ENCODE data around the gene CRX.
"Not testable (repeated sequence)": the region's sequence is repeated elsewhere in the genome, so short reads cannot be mapped to it uniquely, and the experiment has no call there.

Gene CRX

DNA sequence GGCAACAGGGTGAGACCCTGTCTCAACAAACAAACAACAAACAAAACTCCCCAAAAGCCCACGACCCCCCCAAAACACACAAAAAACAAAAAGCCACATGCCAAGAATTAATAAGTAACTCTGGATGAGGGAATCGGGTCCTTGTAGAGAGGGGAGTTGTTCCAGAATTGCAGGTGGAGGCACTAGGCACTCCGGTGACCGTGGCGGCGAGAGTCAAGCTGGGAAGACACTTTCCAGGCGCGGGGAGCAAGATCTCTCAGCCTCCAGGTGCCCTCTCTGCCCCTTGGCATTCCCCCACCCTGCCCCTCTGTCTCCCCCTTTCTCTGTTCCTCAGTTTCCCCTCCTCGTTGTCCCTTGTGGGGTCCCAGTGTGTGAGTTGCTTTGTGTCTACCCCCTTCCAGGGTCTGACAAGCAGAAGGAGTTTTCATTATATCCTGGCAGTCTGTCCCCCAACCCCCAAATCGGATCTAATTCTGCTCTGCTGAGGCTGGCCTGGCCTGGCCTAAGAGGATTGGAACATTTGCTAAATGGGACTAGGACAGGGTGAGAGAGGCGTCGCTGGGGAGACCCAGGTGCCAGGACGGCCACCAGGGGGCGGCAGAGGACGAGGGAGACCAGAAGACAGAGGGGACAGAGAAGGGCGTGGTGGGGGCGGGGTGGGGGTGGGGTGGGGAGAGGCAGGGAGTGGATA, 8.3 kb upstream of the CRX start:
- DNase-seq (ENCODE audit: low spot score in 2 of 2) (peak; percentile 36 to 71), ATAC-seq (replicated peaks; ENCODE audit: extremely low read depth, poor library complexity, severe bottlenecking) (no peak)
- Mint-ChIP-seq H3K9me3 (no peaks in the 10 kb centered on the region), H3K4me1 (no peaks in the 10 kb centered on the region), H3K36me3 (ENCODE audit: insufficient read depth) (no peaks in the 10 kb centered on the region), H3K4me3 (no peak overlapping the region), H3K27ac (ENCODE audit: low read depth) (no peak overlapping the region), H3K27me3 (peaks cover 17% of the 10 kb centered on the region)

DNA sequence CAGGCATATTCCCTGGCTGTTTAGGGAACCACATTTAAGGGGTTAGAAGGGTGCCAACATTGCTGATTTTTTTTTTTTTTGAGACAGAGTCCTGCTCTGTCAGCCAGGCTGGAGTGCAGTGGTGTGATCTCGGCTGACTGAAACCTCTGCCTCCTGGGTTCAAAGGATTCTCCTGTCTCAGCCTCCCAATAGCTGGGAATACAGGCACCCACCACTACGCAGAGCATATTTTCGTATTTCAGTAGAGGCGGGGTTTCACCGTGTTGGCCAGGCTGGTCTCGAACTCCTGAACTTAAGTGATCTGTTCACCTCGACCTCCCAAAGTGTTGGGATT, 7.8 kb upstream of the CRX start:
- H3K4me3 Mint-ChIP-seq, result no peak overlapping the region
- ATAC-seq (replicated peaks; ENCODE audit: extremely low read depth, poor library complexity, severe bottlenecking) (no peak), DNase-seq (ENCODE audit: low spot score in 2 of 2) (no peak)
- H3K27ac Mint-ChIP-seq (ENCODE audit: low read depth), result no peak overlapping the region
- H3K4me1 Mint-ChIP-seq, result no peaks in the 10 kb centered on the region
- H3K27me3 Mint-ChIP-seq, result peaks cover 23% of the 10 kb centered on the region
- H3K9me3 Mint-ChIP-seq, result no peaks in the 10 kb centered on the region
- H3K36me3 Mint-ChIP-seq (ENCODE audit: insufficient read depth), result no peaks in the 10 kb centered on the region

DNA sequence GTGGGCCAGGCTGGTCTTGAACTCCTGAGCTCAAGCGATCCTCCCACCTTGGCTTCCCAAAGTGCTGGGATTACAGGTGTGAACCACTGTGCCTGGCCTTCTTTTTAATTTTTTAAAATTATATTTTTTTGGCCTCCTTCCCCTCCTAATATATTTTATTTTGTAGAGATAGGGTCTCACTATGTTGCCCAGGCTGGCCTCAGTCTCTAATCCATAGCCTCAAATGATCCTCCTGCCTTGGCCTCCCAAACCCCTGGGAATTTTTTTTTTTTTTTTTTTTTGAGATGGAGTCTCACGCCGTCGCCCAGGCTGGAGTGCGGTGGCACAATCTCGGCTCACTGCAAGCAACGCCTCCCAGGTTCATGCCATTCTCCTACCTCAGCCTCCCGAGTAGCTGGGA, 5.5 kb upstream of the CRX start:
- not testable (repeated sequence) for H3K4me1 Mint-ChIP-seq

DNA sequence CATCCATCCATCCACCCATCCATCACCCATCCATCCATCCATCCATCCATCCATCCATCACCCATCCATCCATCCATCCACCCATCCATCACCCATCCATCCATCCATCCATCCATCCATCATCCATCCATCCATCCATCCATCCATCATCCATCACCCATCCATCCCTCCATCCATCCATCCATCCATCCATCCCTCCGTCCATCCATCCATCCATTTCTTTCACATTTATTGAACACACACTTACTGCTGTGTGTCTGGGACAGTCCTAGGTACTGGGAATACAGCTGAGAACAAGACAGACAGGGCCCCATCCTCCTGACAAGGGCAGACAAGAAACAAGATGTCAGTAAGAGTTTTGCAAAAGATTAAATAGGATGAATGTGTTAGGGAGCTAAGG, 3.5 kb upstream of the CRX start:
- H3K4me3 Mint-ChIP-seq; H3K9me3 Mint-ChIP-seq; H3K36me3 Mint-ChIP-seq (ENCODE audit: insufficient read depth); H3K27ac Mint-ChIP-seq (ENCODE audit: low read depth); ATAC-seq (replicated peaks; ENCODE audit: extremely low read depth, poor library complexity, severe bottlenecking); H3K4me1 Mint-ChIP-seq; DNase-seq (ENCODE audit: low spot score in 2 of 2): not testable (repeated sequence)
- H3K27me3 Mint-ChIP-seq, result peaks cover 51% of the 10 kb centered on the region

More for the DNA sequence above, 5.5 kb upstream of the CRX start:
- H3K36me3 Mint-ChIP-seq (ENCODE audit: insufficient read depth); H3K4me3 Mint-ChIP-seq; H3K27ac Mint-ChIP-seq (ENCODE audit: low read depth); ATAC-seq (replicated peaks; ENCODE audit: extremely low read depth, poor library complexity, severe bottlenecking); H3K9me3 Mint-ChIP-seq; DNase-seq (ENCODE audit: low spot score in 2 of 2): not testable (repeated sequence)
- H3K27me3 Mint-ChIP-seq, result peaks cover 36% of the 10 kb centered on the region

DNA sequence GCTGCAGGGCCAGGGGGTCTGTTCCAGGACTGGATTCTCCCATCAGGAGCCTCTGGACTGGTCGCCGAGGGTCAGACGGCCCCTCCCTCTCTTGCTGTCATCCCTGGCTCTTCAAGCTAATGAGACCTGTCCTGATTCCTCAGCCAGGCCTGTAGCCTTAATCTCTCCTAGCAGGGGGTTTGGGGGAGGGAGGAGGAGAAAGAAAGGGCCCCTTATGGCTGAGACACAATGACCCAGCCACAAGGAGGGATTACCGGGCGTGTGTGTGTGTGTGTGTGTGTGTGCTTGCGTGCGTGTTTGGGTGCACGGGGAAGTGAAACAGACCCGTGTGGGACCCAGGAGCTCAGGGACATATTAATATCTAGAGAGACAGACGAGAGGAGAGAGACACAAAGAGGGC, 1.9 kb upstream of the CRX start:
- DNase-seq (ENCODE audit: low spot score in 2 of 2) (no peak), ATAC-seq (replicated peaks; ENCODE audit: extremely low read depth, poor library complexity, severe bottlenecking) (no peak)
- H3K27me3 Mint-ChIP-seq, result peaks cover 51% of the 10 kb centered on the region
- H3K27ac Mint-ChIP-seq (ENCODE audit: low read depth), result no peak overlapping the region
- H3K36me3 Mint-ChIP-seq (ENCODE audit: insufficient read depth), result no peaks in the 10 kb centered on the region
- no peaks in the 10 kb centered on the region for H3K4me1 Mint-ChIP-seq
- H3K9me3 Mint-ChIP-seq, result no peaks in the 10 kb centered on the region
- no peak overlapping the region for H3K4me3 Mint-ChIP-seq

DNA sequence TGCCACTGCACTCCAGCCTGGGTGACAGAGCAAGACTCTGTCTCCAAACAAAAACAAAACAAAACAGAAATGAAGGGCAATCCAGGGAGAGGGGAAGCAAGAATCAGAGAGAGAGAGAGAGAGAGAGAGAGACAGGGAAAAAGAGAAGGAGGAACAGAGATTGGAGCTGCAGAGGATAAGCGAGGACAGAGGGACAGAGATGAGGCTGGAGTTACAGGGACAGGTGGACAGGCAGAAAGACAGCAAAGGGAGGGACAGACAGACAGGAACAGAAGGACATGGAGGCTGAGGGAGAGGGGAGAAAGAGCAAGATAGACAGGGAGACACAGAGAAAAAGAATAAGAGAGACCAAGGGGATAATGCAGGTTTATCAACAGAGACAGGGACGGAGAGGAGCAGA, 1.3 kb upstream of the CRX start:
- Mint-ChIP-seq H3K4me1 (no peaks in the 10 kb centered on the region), H3K27ac (ENCODE audit: low read depth) (no peak overlapping the region), H3K27me3 (peaks cover 51% of the 10 kb centered on the region), H3K4me3 (no peak overlapping the region), H3K36me3 (ENCODE audit: insufficient read depth) (no peaks in the 10 kb centered on the region), H3K9me3 (no peaks in the 10 kb centered on the region)
- ATAC-seq (replicated peaks; ENCODE audit: extremely low read depth, poor library complexity, severe bottlenecking) (no peak), DNase-seq (ENCODE audit: low spot score in 2 of 2) (no peak)

DNA sequence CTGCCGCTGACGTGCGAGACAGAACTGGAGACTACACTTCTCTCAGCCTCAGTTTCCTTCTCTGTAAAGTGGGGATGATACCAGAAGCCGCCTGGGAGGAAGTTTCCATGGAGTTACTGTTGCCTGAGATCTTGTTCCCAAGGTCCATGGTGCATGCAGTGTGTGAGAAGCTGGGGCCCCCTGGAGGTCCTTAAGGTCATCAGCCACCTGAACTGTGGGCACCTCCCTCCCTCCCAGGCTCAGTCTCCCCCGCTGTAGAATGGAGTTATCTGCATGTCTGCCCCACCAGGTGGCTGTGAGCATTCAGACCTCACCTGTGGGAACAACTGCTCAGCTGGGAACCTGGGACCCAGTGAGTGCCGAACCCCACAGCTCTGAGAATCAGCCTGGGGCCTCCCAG, 2.7 kb downstream of the CRX start:
- no peaks in the 10 kb centered on the region for H3K36me3 Mint-ChIP-seq (ENCODE audit: insufficient read depth)
- H3K27ac Mint-ChIP-seq (ENCODE audit: low read depth), result no peak overlapping the region
- peaks cover 44% of the 10 kb centered on the region for H3K27me3 Mint-ChIP-seq
- H3K4me3 Mint-ChIP-seq, result no peak overlapping the region
- no peak for DNase-seq (ENCODE audit: low spot score in 2 of 2)
- H3K9me3 Mint-ChIP-seq, result no peaks in the 10 kb centered on the region
- ATAC-seq (replicated peaks; ENCODE audit: extremely low read depth, poor library complexity, severe bottlenecking), result no peak
- H3K4me1 Mint-ChIP-seq, result no peaks in the 10 kb centered on the region

DNA sequence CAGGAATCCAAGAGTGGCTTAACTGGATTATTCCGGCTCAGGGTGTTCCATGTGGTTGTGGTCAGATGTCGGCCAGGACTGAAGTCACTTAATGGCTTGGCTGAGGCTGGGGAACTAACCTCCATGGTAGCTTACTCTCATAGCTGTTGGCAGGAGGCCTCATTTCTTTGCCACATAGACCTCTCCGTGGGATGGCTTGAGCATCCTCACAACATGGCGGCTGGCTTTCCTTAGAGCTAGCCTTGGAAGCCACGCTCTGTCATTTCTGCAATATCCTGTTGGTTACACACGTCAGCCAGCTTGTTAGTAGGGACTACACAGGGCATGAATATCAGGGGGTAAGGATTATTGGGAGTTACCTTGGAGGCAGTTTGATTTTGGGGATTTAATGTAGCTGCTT, 5.1 kb downstream of the CRX start:
- ATAC-seq (replicated peaks; ENCODE audit: extremely low read depth, poor library complexity, severe bottlenecking) (no peak), DNase-seq (ENCODE audit: low spot score in 2 of 2) (no peak)
- H3K4me3 Mint-ChIP-seq, result no peak overlapping the region
- peaks cover 20% of the 10 kb centered on the region for H3K27me3 Mint-ChIP-seq
- no peaks in the 10 kb centered on the region for H3K4me1 Mint-ChIP-seq
- peaks cover 3% of the 10 kb centered on the region for H3K36me3 Mint-ChIP-seq (ENCODE audit: insufficient read depth)
- H3K27ac Mint-ChIP-seq (ENCODE audit: low read depth), result no peak overlapping the region
- no peaks in the 10 kb centered on the region for H3K9me3 Mint-ChIP-seq

DNA sequence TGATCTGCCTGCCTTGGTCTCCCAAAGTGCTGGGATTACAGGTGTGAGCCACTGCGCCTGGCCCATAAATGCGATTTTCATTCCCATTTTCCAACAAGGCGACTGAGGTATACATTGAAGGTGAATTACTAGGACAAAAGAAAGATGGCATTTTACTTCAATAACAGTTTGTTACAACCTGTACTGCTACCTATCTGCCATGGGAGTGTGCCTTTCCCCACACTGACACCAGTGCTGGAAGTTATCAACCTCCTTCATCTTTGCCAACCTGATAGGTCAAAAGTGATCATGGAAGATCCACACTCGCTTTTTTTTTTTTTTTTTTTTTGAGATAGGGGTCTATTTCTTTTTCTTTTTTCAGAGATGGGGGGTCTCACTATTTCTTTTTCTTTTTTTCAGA, 11.0 kb downstream of the CRX start:
- DNase-seq (ENCODE audit: low spot score in 2 of 2) (no peak), ATAC-seq (replicated peaks; ENCODE audit: extremely low read depth, poor library complexity, severe bottlenecking) (no peak)
- Mint-ChIP-seq H3K36me3 (ENCODE audit: insufficient read depth) (peaks cover 3% of the 10 kb centered on the region), H3K4me1 (no peaks in the 10 kb centered on the region), H3K4me3 (no peak overlapping the region), H3K9me3 (no peaks in the 10 kb centered on the region), H3K27me3 (no peaks in the 10 kb centered on the region), H3K27ac (ENCODE audit: low read depth) (no peak overlapping the region)

DNA sequence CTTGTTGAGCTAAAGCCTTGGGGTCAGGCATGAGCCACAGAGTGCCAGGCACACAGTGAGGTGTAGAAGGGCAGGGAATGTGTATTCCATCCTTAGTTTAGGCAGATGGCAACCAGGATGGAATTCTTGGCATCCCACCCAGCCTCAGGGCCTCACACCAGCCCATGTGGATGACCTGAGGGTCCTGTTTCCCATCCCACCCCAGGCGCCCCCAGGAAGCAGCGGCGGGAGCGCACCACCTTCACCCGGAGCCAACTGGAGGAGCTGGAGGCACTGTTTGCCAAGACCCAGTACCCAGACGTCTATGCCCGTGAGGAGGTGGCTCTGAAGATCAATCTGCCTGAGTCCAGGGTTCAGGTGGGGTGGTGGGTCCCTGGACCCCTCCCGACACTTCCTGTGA, 14.3 kb downstream of the CRX start:
- no peak for DNase-seq (ENCODE audit: low spot score in 2 of 2)
- no peaks in the 10 kb centered on the region for H3K4me1 Mint-ChIP-seq
- no peak for ATAC-seq (replicated peaks; ENCODE audit: extremely low read depth, poor library complexity, severe bottlenecking)
- H3K27ac Mint-ChIP-seq (ENCODE audit: low read depth), result no peak overlapping the region
- H3K9me3 Mint-ChIP-seq, result no peaks in the 10 kb centered on the region
- no peaks in the 10 kb centered on the region for H3K36me3 Mint-ChIP-seq (ENCODE audit: insufficient read depth)
- no peak overlapping the region for H3K4me3 Mint-ChIP-seq
- H3K27me3 Mint-ChIP-seq, result no peaks in the 10 kb centered on the region

DNA sequence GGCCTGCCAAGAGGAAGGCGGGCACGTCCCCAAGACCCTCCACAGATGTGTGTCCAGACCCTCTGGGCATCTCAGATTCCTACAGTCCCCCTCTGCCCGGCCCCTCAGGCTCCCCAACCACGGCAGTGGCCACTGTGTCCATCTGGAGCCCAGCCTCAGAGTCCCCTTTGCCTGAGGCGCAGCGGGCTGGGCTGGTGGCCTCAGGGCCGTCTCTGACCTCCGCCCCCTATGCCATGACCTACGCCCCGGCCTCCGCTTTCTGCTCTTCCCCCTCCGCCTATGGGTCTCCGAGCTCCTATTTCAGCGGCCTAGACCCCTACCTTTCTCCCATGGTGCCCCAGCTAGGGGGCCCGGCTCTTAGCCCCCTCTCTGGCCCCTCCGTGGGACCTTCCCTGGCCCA, 17.7 kb downstream of the CRX start:
- Mint-ChIP-seq H3K27ac (ENCODE audit: low read depth) (no peak overlapping the region), H3K36me3 (ENCODE audit: insufficient read depth) (no peaks in the 10 kb centered on the region), H3K4me3 (no peak overlapping the region), H3K9me3 (no peaks in the 10 kb centered on the region), H3K27me3 (peaks cover 33% of the 10 kb centered on the region), H3K4me1 (no peaks in the 10 kb centered on the region)
- ATAC-seq (replicated peaks; ENCODE audit: extremely low read depth, poor library complexity, severe bottlenecking) (no peak), DNase-seq (ENCODE audit: low spot score in 2 of 2) (no peak)

DNA sequence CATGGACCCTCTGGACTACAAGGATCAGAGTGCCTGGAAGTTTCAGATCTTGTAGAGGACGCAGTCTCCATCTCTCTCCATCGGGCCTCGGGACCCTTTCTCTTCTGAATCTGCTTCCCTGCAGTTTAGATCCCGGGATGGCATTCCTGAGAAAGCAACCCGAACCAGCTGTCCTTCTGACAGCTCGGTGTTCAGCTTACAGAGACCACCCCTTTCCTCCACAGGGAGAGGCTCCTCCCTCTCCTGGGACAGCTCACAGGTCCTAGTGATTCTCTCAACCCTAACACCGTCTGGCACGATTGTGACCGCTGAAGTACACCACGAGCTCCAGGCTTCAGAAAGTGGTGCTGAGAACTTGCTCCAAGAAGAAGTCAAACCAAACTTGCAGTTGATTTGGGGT, 18.2 kb downstream of the CRX start:
- ATAC-seq (replicated peaks; ENCODE audit: extremely low read depth, poor library complexity, severe bottlenecking) (no peak), DNase-seq (ENCODE audit: low spot score in 2 of 2) (no peak)
- Mint-ChIP-seq H3K9me3 (no peaks in the 10 kb centered on the region), H3K4me1 (no peaks in the 10 kb centered on the region), H3K4me3 (no peak overlapping the region), H3K27ac (ENCODE audit: low read depth) (no peak overlapping the region), H3K27me3 (peaks cover 38% of the 10 kb centered on the region), H3K36me3 (ENCODE audit: insufficient read depth) (no peaks in the 10 kb centered on the region)

DNA sequence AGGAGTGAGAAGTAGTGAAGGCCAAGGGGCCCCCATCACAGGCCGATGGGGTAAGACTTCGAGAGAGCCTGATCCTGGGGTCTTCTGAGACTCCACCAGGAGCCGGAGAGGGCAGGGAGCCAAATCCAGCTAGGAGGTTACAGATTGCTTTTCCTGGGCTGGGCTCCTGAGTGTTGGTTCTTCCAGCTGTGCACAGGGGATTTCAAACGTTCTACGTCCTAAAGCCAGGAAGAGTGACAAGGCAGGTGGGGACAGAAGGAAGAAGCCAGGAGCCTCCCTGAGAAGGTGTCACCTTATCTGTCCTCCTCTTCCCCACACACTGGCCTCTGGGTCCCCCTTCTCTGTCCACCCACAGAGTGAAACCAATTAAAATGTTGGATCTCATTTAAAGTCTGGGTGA, 21.2 kb downstream of the CRX start:
- DNase-seq (ENCODE audit: low spot score in 2 of 2) (no peak), ATAC-seq (replicated peaks; ENCODE audit: extremely low read depth, poor library complexity, severe bottlenecking) (no peak)
- Mint-ChIP-seq H3K9me3 (no peaks in the 10 kb centered on the region), H3K4me3 (no peak overlapping the region), H3K4me1 (no peaks in the 10 kb centered on the region), H3K27me3 (peaks cover 57% of the 10 kb centered on the region), H3K27ac (ENCODE audit: low read depth) (no peak overlapping the region), H3K36me3 (ENCODE audit: insufficient read depth) (no peaks in the 10 kb centered on the region)

DNA sequence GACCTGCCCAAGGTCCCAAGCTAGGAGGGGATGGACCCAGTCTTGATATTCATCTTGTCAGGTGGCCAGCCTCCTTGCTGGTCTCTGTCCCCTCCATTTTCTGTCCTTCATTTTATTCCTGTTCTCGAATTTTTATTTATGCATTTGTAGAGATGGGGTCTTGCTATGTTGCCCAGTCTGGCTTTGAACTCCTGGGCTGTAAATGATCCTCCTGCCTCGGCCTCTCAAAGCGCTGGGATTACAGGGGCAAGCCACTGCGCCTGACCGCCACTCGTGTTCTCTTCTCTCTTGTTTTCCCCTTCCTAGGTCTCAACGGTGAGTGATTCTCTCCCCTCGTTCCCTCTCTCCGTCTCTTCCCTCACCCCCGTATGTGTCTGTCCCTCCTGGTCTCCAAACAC, 26.7 kb downstream of the CRX start:
- ATAC-seq (replicated peaks; ENCODE audit: extremely low read depth, poor library complexity, severe bottlenecking) (no peak), DNase-seq (ENCODE audit: low spot score in 2 of 2) (no peak)
- H3K36me3 Mint-ChIP-seq (ENCODE audit: insufficient read depth), result peaks cover 2% of the 10 kb centered on the region
- peaks cover 82% of the 10 kb centered on the region for H3K27me3 Mint-ChIP-seq
- H3K4me1 Mint-ChIP-seq, result peaks cover 6% of the 10 kb centered on the region
- no peak overlapping the region for H3K4me3 Mint-ChIP-seq
- no peaks in the 10 kb centered on the region for H3K9me3 Mint-ChIP-seq
- no peak overlapping the region for H3K27ac Mint-ChIP-seq (ENCODE audit: low read depth)
